Panc1 (cell line): ENCODE data around the gene CNOT6L. TPM values are rescaled to one million over a fixed set of nuclear protein-coding genes. Genes with fewer than 3 reads are reported as not detected.
A peak's percentile ranks its signal among the peaks of the same experiment; 100 is the strongest.

Source experiments
- ATAC-seq: fragments of 200-7000 bp; cut with Tn5 transposase; 2 replicates; pipeline ENCODE4 v1.9.1; 2020; ENCODE audit warnings: mild to moderate bottlenecking, moderate library complexity
- BruUV-seq: library from RNA; stranded (reverse); fragments of 400-500 nt; replicated peaks from 2 replicates; lab custom pipeline; 2021; lab: Mats Ljungman, UMichigan
- CTCF ChIA-PET: fragments of 300-600 bp; sonication (Branson Sonifier 250); formaldehyde crosslinking; loops from one replicate; lab custom pipeline; 2022; ENCODE audit warnings: antibody characterized with exemption; lab: Charles Lee
- POLR2A ChIA-PET: fragments of 300-600 bp; sonication (Branson Sonifier 250); formaldehyde crosslinking; loops from one replicate; lab custom pipeline; 2022; ENCODE audit warnings: antibody characterized with exemption; lab: Charles Lee
- DNase-seq: peaks from one replicate; pipeline ENCODE4 v3.0.0-alpha.2; 2010; ENCODE audit warnings: low read depth, low spot score
- H3K27ac ChIP-seq: 2 replicates; pipeline ENCODE4 v1.5.1; 2011; ENCODE audit warnings: mild to moderate bottlenecking, low read length, inconsistent platforms
- H3K27me3 ChIP-seq: fragments of 200-500 bp; sonication (Bioruptor generic); 2 replicates; pipeline ENCODE4 v1.6.0; 2014; ENCODE audit warnings: low read length, inconsistent platforms; ENCODE audit not compliant: control insufficient read depth, insufficient read depth
- H3K36me3 ChIP-seq: fragments of 200-500 bp; sonication (Bioruptor generic); 2 replicates; pipeline ENCODE4 v1.5.1; 2014; ENCODE audit warnings: inconsistent platforms, mild to moderate bottlenecking, low read length, moderate library complexity; ENCODE audit not compliant: control insufficient read depth, insufficient read depth
- H3K4me1 ChIP-seq: 2 replicates; pipeline ENCODE4 v1.5.1; 2011; ENCODE audit warnings: inconsistent platforms, mild to moderate bottlenecking, low read length, moderate library complexity; ENCODE audit not compliant: control insufficient read depth, insufficient read depth
- H3K4me3 ChIP-seq, 2 experiments: 2 replicates each; pipeline ENCODE4 v1.5.1; 2011 to 2012; ENCODE audit warnings: low read depth in 2 of 2, low read length in 2 of 2, mild to moderate bottlenecking in 2 of 2, inconsistent platforms in 1 of 2, moderate library complexity in 1 of 2
- H3K9me3 ChIP-seq: fragments of 200-500 bp; sonication (Bioruptor generic); 2 replicates; pipeline ENCODE4 v1.5.1; 2014; ENCODE audit warnings: low read depth, mild to moderate bottlenecking, inconsistent platforms, low read length, moderate library complexity; ENCODE audit not compliant: control insufficient read depth, insufficient read depth
- CTCF ChIP-seq: fragments of 450-650 bp; IDR thresholded peaks from 2 replicates; pipeline ENCODE4 v1.5.1; 2017; ENCODE audit warnings: mild to moderate bottlenecking
- POLR2AphosphoS5 ChIP-seq: IDR thresholded peaks from 2 replicates; pipeline ENCODE4 v1.6.1; 2012; ENCODE audit warnings: mild to moderate bottlenecking, low read depth, low read length, moderate library complexity
- REST ChIP-seq, 2 experiments: IDR thresholded peaks; 2 replicates each; pipeline ENCODE4 v1.6.1; 2011 to 2012; ENCODE audit warnings: low read depth in 2 of 2, control low read depth in 1 of 2, low read length in 1 of 2, mild to moderate bottlenecking in 1 of 2, moderate library complexity in 1 of 2; ENCODE audit not compliant: insufficient read depth in 1 of 2
- SIN3A ChIP-seq: IDR thresholded peaks from 2 replicates; pipeline ENCODE4 v1.6.1; 2012; ENCODE audit warnings: low read depth, mild to moderate bottlenecking, low read length, moderate library complexity, borderline replicate concordance; ENCODE audit not compliant: insufficient read depth
- TCF7L2 ChIP-seq: IDR thresholded peaks from 2 replicates; pipeline ENCODE4 v1.6.1; 2011; ENCODE audit warnings: mild to moderate bottlenecking, low read depth, low read length, inconsistent platforms
- in situ Hi-C: cut with HindIII; loops from 2 replicates; pipeline ENCODE4 v1.10.0; 2016; ENCODE audit warnings: low sequenced_read_pairs, low pct_unique_long_range_greater_than_20kb
- intact Hi-C: fragments of 100-400 bp; cut with micrococcal nuclease; formaldehyde crosslinking; loops from one replicate; pipeline ENCODE4 v1.10.0; 2022; ENCODE audit not compliant: unreplicated experiment
- total RNA-seq: library from RNA; stranded (reverse); gene quantifications from one replicate; pipeline ENCODE4 v1.2.1, GENCODE V29; 2021; ENCODE audit not compliant: unreplicated experiment

CNOT6L gene
- total RNA-seq, 1 experiment from 2014 or later, result 18.3 TPM

GRCh38 chr4:77818073-77818601 lies 1.0 kb downstream of the CNOT6L start:
- no TSS peak for BruUV-seq
- H3K4me1 ChIP-seq, result peaks cover 13% of the 10 kb centered on the region
- TF ChIP-seq POLR2AphosphoS5 (no peak), SIN3A (0 out of 2 replicates have a peak, but pooled peaks have one; percentile 21), TCF7L2 (peak; percentile 59; the same call in 1 of the 2 replicates), REST (IDR thresholded peaks at IDR 0.05; ENCODE audit: insufficient read depth in 1 of 2, low read depth in 2 of 2, low read length in 1 of 2) (no peak), CTCF (peak; percentile 55)
- CTCF ChIA-PET, result no interaction called here
- no peaks in the 10 kb centered on the region for H3K9me3 ChIP-seq
- ATAC-seq (peak; percentile 76), DNase-seq (peak; percentile 41)
- intact Hi-C loops, result no loop called here
- H3K27ac ChIP-seq, result peak overlapping the region; percentile 82
- no peaks in the 10 kb centered on the region for H3K27me3 ChIP-seq
- peak overlapping the region; percentile 79 to 82 for H3K4me3 ChIP-seq
- in situ Hi-C loops, result no loop called here
- H3K36me3 ChIP-seq, result no peaks in the 10 kb centered on the region; the same call in 1 of the 2 replicates
- POLR2A ChIA-PET, result no interaction called here

- TSS peak; percentile 66 for BruUV-seq
- CTCF ChIA-PET, result no interaction called here
- no peak for DNase-seq
- POLR2A ChIA-PET, result no interaction called here
- TF ChIP-seq TCF7L2, result no peak
- TF ChIP-seq POLR2AphosphoS5, result no peak
- TF ChIP-seq SIN3A, result no peak
- TF ChIP-seq REST (IDR thresholded peaks at IDR 0.05; ENCODE audit: insufficient read depth in 1 of 2, low read depth in 2 of 2, low read length in 1 of 2), result no peak
- TF ChIP-seq CTCF, result no peak
- peak overlapping the region; percentile 82 for H3K27ac ChIP-seq
- peak overlapping the region; percentile 79 to 82 for H3K4me3 ChIP-seq
- no peak for ATAC-seq
- intact Hi-C loops, result no loop called here
- H3K27me3 ChIP-seq, result no peaks in the 10 kb centered on the region
- no peaks in the 10 kb centered on the region; the same call in 1 of the 2 replicates for H3K36me3 ChIP-seq
- in situ Hi-C loops, result no loop called here
- H3K9me3 ChIP-seq, result no peaks in the 10 kb centered on the region
- H3K4me1 ChIP-seq, result peaks cover 13% of the 10 kb centered on the region
Observed at GRCh38 chr4:77817304-77818072, 1.7 kb downstream of the CNOT6L start.
